Endothelial cell (in vitro differentiated cells): ENCODE data around the gene AURKAIP1. TPM values are rescaled to one million over a fixed set of nuclear protein-coding genes. Genes with fewer than 3 reads are reported as not detected.
"Not testable (repeated sequence)": the region's sequence is repeated elsewhere in the genome, so short reads cannot be mapped to it uniquely, and the experiment has no call there.

Experiments
- DNase-seq: peaks from one replicate; pipeline ENCODE4 v3.0.0; 2021; ENCODE audit warnings: low spot score
- H3K27ac Mint-ChIP-seq: one replicate; pipeline ENCODE4 v1.8.0; 2021; ENCODE audit warnings: mixed read lengths, inconsistent platforms; ENCODE audit not compliant: unreplicated experiment
- H3K27me3 Mint-ChIP-seq: one replicate; pipeline ENCODE4 v1.8.0; 2021; ENCODE audit warnings: mild to moderate bottlenecking, moderate library complexity, mixed read lengths, inconsistent platforms; ENCODE audit not compliant: unreplicated experiment
- H3K36me3 Mint-ChIP-seq: one replicate; pipeline ENCODE4 v1.8.0; 2021; ENCODE audit warnings: mild to moderate bottlenecking, low read depth, mixed read lengths, inconsistent platforms; ENCODE audit not compliant: unreplicated experiment
- H3K4me1 Mint-ChIP-seq: one replicate; pipeline ENCODE4 v1.8.0; 2021; ENCODE audit warnings: mild to moderate bottlenecking, mixed read lengths, inconsistent platforms; ENCODE audit not compliant: unreplicated experiment
- H3K4me3 Mint-ChIP-seq: one replicate; pipeline ENCODE4 v1.8.0; 2021; ENCODE audit warnings: mild to moderate bottlenecking, mixed read lengths, inconsistent platforms; ENCODE audit not compliant: unreplicated experiment
- H3K9me3 Mint-ChIP-seq: one replicate; pipeline ENCODE4 v1.8.0; 2021; ENCODE audit warnings: mixed read lengths, inconsistent platforms; ENCODE audit not compliant: unreplicated experiment
- total RNA-seq: library from RNA; stranded (reverse); fragmentation: NEBNext Ultra II Directional; extraction: Animal tissue kit (Norgen Biotek cat#: 25700); gene quantifications from one replicate; pipeline ENCODE4 v1.2.1, GENCODE V29; 2021; ENCODE audit not compliant: unreplicated experiment
- TF ChIP-seq, protein P1 (sequence below): fragments of 200-600 bp; sonication (generic); IDR thresholded peaks from one replicate; pipeline ENCODE4 v1.5.0; 2021; ENCODE audit warnings: antibody characterized with exemption; ENCODE audit not compliant: unreplicated experiment

Gene AURKAIP1
- total RNA-seq, 1 donor from 2014 or later: 128 TPM

DNA sequence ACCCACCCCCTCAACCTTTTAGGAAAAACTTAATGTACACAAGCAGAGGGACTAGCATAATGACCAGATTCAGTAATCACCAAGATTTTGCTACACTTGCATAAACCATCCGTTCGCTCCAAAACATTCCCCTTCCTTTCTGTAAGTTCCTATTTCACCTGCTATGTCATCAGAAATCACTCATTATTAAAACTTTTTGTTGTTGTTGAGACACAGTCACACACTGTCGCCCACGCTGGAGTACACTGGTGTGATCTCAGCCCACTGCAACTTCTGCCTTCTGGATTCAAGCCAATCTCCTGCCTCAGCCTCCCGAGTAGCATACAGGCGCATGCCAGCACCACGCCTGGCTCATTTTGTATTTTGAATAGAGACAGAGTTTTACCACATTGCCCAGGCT, 28.6 kb upstream of the AURKAIP1 start:
- no peak for DNase-seq
- Mint-ChIP-seq H3K36me3 (peaks cover 36% of the 10 kb centered on the region), H3K4me3 (peak overlapping the region; percentile 13), H3K27ac (peak overlapping the region; percentile 53), H3K9me3 (no peaks in the 10 kb centered on the region), H3K4me1 (peaks cover 27% of the 10 kb centered on the region), H3K27me3 (peaks cover 18% of the 10 kb centered on the region)
- TF ChIP-seq, protein P1, sequence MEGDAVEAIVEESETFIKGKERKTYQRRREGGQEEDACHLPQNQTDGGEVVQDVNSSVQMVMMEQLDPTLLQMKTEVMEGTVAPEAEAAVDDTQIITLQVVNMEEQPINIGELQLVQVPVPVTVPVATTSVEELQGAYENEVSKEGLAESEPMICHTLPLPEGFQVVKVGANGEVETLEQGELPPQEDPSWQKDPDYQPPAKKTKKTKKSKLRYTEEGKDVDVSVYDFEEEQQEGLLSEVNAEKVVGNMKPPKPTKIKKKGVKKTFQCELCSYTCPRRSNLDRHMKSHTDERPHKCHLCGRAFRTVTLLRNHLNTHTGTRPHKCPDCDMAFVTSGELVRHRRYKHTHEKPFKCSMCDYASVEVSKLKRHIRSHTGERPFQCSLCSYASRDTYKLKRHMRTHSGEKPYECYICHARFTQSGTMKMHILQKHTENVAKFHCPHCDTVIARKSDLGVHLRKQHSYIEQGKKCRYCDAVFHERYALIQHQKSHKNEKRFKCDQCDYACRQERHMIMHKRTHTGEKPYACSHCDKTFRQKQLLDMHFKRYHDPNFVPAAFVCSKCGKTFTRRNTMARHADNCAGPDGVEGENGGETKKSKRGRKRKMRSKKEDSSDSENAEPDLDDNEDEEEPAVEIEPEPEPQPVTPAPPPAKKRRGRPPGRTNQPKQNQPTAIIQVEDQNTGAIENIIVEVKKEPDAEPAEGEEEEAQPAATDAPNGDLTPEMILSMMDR: no peak

DNA sequence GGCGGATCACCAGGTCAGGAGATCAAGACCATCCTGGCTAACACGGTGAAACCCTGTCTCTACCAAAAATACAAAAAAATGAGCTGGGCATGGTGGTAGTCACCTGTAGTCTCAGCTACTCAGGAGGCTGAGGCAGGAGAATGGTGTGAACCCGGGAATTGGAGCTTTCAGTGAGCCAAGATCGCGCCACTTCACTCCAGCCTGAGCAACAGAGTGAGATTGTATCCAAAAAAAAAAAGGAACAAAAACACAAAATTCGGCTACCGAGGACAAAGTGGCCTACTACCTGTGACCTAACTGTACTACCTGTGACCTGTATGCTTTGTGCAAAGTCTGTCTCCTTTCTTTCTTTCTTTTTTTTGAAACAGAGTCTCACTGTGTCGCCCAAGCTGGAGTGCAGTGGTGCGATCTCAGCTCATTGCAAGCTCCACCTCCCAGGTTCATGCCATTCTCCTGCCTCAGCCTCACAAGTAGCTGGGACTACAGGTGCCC, 27.9 kb upstream of the AURKAIP1 start:
- H3K4me1 Mint-ChIP-seq: peaks cover 33% of the 10 kb centered on the region
- not testable (repeated sequence) for H3K4me3 Mint-ChIP-seq, H3K9me3 Mint-ChIP-seq

DNA sequence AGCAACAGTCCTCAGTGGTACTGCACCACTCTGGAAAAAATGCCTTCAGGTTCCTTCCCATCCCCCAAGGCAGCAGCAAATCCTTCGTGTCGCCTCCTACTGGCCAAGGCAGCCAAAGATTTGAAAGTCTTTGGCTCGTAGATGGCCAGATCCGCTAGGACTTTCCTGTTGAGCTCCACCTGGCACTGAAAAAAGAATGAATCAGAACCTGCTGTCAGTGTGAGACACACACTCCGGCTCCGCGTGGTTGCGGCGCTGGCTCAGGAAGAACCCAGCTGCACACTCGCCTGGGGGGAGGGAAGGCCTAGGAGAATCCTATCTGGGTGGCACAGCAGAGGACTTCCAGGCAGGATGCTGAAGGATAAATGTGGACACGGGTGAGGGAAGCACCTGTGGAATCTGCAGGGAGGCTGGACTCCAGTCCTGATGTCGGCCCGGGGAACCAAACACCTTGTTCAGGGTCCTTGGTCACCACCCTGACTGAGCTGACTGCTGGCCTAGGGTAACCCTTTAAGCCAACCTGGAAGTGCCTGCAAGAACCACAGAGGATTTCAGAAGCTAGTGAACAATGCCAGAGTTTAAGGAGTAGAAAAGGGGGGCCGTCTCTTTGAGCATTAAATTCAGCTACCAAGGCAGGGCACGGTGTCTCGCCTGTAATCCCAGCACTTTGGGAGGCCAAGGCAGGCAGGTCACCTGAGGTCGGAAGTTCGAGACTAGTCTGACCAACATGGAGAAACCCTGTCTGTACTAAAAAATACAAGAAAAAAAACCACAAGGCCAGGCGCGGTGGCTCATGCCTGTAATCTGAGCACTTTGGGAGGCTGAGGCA, 27.3 kb upstream of the AURKAIP1 start:
- Mint-ChIP-seq H3K27me3 (peaks cover 18% of the 10 kb centered on the region), H3K36me3 (peaks cover 39% of the 10 kb centered on the region), H3K9me3 (no peaks in the 10 kb centered on the region), H3K4me1 (peaks cover 35% of the 10 kb centered on the region), H3K27ac (peak overlapping the region; percentile 74), H3K4me3 (peak overlapping the region; percentile 84)
- TF ChIP-seq, protein P1: no peak
- DNase-seq: peak; percentile 64

More for the DNA sequence above, 27.9 kb upstream of the AURKAIP1 start:
- H3K27me3 Mint-ChIP-seq: peaks cover 18% of the 10 kb centered on the region
- peaks cover 39% of the 10 kb centered on the region for H3K36me3 Mint-ChIP-seq
- not testable (repeated sequence) for H3K27ac Mint-ChIP-seq, DNase-seq

DNA sequence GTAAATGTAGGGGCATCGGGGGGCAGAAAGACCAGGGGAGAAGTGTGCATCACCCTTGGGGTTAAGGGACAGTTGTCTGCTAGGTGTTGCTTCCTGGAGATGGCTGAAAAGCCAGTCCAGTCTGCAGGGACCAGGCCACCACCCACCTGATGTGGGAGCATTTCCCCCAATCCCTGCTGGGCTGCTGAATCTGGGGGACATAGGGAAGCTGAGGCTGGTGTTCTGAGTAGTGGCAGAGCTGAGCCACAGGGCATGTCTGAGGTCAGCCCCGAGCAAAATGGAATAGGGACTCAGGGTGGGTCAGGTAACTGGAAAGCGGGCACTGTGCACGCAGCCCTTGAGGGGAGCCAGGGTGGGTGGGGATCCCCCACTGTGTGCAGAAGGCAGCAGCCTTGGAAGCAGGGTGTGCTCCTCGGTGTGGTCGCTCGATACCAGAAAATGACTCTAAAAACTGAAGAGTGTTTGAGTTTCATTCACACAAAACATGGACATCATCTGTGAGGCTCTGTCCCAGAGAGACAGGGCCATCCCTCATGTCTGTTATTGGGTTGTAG, 26.5 kb upstream of the AURKAIP1 start:
- peaks cover 35% of the 10 kb centered on the region for H3K4me1 Mint-ChIP-seq
- TF ChIP-seq, protein P1: no peak
- peaks cover 39% of the 10 kb centered on the region for H3K36me3 Mint-ChIP-seq
- H3K9me3 Mint-ChIP-seq: no peaks in the 10 kb centered on the region
- DNase-seq: no peak
- H3K4me3 Mint-ChIP-seq: peak overlapping the region; percentile 84
- peaks cover 18% of the 10 kb centered on the region for H3K27me3 Mint-ChIP-seq
- peak overlapping the region; percentile 74 for H3K27ac Mint-ChIP-seq

DNA sequence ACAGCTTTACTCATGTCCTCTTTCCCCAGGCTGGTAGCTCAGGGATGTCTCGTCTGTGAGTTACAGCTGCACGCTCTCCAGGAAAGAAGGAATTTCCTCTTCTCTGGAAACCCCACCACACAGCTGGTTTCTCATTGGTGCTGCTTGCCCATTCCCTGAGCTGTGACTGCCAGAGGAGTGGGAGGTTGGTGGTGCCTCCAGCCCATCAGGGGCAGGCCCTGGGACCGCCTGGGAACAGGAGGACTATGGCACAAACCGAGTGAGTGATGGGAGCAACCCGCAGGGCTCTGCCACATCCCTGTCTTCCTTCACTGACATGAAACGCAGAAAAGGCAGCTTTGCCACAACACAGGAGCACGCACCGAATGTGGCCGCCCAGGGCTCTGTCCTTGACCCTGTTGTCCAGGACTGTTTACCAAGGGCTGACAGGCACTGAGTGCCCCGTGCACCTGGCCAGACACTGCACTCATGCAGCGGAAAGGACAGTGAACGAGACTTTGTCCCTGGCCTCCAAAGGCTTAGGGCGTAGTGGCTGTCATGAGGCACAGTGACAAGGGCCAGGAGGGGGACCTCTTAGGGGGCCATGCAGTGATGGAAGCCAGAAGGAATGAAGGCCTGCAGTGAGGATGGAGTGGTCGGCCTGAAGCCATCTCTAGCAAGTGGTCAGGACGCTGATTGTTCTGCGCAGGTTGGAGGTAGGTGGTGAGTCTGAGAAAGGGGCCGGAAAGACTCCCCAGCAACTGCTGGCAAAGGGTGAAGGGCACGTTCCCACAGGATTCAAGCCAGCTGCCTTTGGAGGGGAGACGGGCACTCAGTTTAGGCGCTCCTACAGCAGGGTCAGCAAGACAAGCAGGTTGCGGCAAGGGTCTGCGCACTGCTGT, 25.8 kb upstream of the AURKAIP1 start:
- peaks cover 38% of the 10 kb centered on the region for H3K36me3 Mint-ChIP-seq
- TF ChIP-seq, protein P1: no peak
- peak overlapping the region; percentile 95 for H3K4me3 Mint-ChIP-seq
- peak overlapping the region; percentile 91 for H3K27ac Mint-ChIP-seq
- peaks cover 13% of the 10 kb centered on the region for H3K27me3 Mint-ChIP-seq
- no peak for DNase-seq
- peaks cover 32% of the 10 kb centered on the region for H3K4me1 Mint-ChIP-seq
- no peaks in the 10 kb centered on the region for H3K9me3 Mint-ChIP-seq
